Measurements from ENCODE around the gene EPS8L1.

DNA sequence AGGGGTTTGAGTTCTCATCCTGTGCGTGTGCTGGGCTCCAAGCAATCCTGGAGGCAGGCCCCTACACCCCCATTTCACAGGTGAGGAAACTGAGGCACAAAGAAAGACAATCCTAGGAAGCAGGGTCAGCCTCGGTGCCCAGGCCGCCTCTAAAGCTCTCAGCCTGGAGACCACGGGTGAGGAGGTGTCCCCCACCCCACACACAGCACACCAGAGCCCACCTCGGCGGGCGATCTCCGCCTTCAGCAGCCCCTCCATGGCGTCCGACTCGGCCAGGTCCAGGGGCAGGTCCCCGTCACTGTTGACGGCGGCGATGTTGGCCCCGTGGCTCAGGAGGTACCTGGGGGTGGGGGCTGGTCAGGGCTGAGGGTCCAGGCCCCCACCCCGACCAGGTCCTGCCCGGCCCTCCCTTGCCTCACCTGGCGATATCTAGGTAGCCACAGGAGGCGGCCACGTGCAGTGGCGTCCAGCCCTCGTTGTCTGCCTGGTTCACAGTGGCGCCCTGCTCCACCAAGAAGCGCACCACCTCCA lies 36.6 kb downstream of the EPS8L1 start:
- TF ChIP-seq, protein P1, sequence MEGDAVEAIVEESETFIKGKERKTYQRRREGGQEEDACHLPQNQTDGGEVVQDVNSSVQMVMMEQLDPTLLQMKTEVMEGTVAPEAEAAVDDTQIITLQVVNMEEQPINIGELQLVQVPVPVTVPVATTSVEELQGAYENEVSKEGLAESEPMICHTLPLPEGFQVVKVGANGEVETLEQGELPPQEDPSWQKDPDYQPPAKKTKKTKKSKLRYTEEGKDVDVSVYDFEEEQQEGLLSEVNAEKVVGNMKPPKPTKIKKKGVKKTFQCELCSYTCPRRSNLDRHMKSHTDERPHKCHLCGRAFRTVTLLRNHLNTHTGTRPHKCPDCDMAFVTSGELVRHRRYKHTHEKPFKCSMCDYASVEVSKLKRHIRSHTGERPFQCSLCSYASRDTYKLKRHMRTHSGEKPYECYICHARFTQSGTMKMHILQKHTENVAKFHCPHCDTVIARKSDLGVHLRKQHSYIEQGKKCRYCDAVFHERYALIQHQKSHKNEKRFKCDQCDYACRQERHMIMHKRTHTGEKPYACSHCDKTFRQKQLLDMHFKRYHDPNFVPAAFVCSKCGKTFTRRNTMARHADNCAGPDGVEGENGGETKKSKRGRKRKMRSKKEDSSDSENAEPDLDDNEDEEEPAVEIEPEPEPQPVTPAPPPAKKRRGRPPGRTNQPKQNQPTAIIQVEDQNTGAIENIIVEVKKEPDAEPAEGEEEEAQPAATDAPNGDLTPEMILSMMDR (IDR thresholded peaks at IDR 0.05), result no peak
- no peak for TF ChIP-seq POLR2A (IDR thresholded peaks at IDR 0.05)

All from thyroid gland (tissue), 4 donors.